SK-N-MC (cell line): ENCODE measurements around the gene EMP1.

Experiments used
- DNase-seq: peaks from one replicate; pipeline ENCODE4 v3.0.0-alpha.2; 2011; ENCODE audit warnings: low read depth, low spot score
- H3K27ac ChIP-seq: fragments of 200-600 bp; sonication (generic); 2 replicates; pipeline ENCODE4 v1.5.1; 2016; ENCODE audit warnings: mixed run types
- H3K36me3 ChIP-seq: fragments of 200-600 bp; sonication (generic); 2 replicates; pipeline ENCODE4 v1.6.1; 2017; ENCODE audit warnings: antibody characterized with exemption, low read length, mixed read lengths; ENCODE audit not compliant: insufficient read depth
- H3K4me3 ChIP-seq: fragments of 200-600 bp; sonication (generic); 2 replicates; pipeline ENCODE4 v1.5.1; 2016
- H3K9ac ChIP-seq: fragments of 200-600 bp; sonication (generic); 2 replicates; pipeline ENCODE4 v1.8.0; 2017; ENCODE audit warnings: mixed run types, mixed read lengths; ENCODE audit not compliant: insufficient read length
- H3K9me3 ChIP-seq: fragments of 200-600 bp; sonication (generic); 2 replicates; pipeline ENCODE4 v1.6.1; 2017; ENCODE audit warnings: low read depth, mild to moderate bottlenecking, antibody characterized with exemption, low read length, moderate library complexity, mixed read lengths
- EZH2 ChIP-seq: fragments of 200-600 bp; sonication (generic); IDR thresholded peaks from one replicate; pipeline ENCODE4 v1.6.1; 2017; ENCODE audit warnings: antibody characterized with exemption
- FOXP2 ChIP-seq: optimal IDR thresholded peaks from 2 replicates; pipeline ENCODE3; 2011; ENCODE audit warnings: mild to moderate bottlenecking, moderate library complexity; ENCODE audit not compliant: insufficient read depth; ENCODE audit errors: extremely low read length, control extremely low read depth
- POLR2AphosphoS5 ChIP-seq: IDR thresholded peaks from 2 replicates; pipeline ENCODE4 v1.6.1; 2012; ENCODE audit warnings: mild to moderate bottlenecking, low read depth, low read length, borderline replicate concordance

The EMP1 gene

GRCh38 chr12:13190275-13190674, 6.3 kb upstream of the EMP1 start:
- TF ChIP-seq FOXP2 (no peak), EZH2 (no peak), POLR2AphosphoS5 (no peak)
- Histone ChIP-seq H3K9me3 (no peaks in the 10 kb centered on the region), H3K27ac (no peak overlapping the region), H3K36me3 (no peaks in the 10 kb centered on the region), H3K9ac (no peak overlapping the region), H3K4me3 (no peak overlapping the region)
- no peak for DNase-seq

GRCh38 chr12:13192719-13193118, 3.8 kb upstream of the EMP1 start:
- TF ChIP-seq POLR2AphosphoS5 (no peak), FOXP2 (no peak), EZH2 (no peak)
- no peak overlapping the region for H3K4me3 ChIP-seq
- no peaks in the 10 kb centered on the region for H3K9me3 ChIP-seq
- no peak overlapping the region for H3K9ac ChIP-seq
- peak overlapping the region; percentile 77; the same call in 1 of the 2 replicates for H3K27ac ChIP-seq
- no peak for DNase-seq
- no peaks in the 10 kb centered on the region for H3K36me3 ChIP-seq

DNA sequence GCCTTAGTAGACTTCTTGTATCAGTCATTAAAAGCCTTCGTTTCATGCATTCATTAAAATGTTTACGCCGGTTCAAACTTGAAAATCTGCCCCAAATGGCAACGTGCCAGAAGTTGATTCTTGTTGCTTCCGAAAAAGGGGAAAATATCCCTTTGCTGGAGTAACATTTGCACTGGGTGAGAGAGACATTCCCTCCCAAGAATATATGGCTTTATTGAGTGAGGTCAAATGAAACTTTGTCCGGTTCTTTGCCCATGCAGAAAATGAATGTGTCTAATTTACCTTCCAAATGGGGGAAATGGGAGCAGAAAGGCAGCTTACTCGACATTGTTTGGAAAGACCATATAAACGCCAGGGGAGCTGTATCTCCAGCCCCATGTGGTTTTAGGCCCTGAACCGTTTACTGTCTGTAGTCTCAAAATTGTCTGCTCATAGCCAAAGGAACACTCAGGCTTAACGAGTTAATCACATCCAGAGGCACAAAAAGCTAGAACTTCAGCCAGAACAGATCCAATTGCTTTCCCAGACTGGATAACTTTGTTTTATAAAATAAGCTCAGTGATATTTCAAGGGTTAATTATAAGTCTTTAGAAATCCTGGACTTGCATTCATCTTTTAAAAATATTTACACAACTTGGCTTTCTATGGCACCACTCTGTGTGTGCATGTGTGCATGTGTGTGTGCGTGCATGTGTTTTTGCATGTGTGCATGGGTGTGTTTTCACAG, 2.9 kb upstream of the EMP1 start:
- TF ChIP-seq EZH2: no peak
- no peak for TF ChIP-seq FOXP2
- TF ChIP-seq POLR2AphosphoS5: no peak
- Histone ChIP-seq H3K9ac (peak overlapping the region; percentile 2), H3K9me3 (no peaks in the 10 kb centered on the region), H3K36me3 (no peaks in the 10 kb centered on the region), H3K27ac (peak overlapping the region; percentile 77), H3K4me3 (peak overlapping the region; percentile 28; the same call in 1 of the 2 replicates)
- no peak for DNase-seq

- TF ChIP-seq POLR2AphosphoS5: no peak
- TF ChIP-seq EZH2: no peak
- no peak for TF ChIP-seq FOXP2
- H3K27ac ChIP-seq: no peak overlapping the region
- no peak for DNase-seq
Measured at GRCh38 chr12:13194401-13195110, 2.0 kb upstream of the EMP1 start.

GRCh38 chr12:13195250-13195649, 1.3 kb upstream of the EMP1 start:
- Histone ChIP-seq H3K4me3 (no peak overlapping the region), H3K36me3 (no peaks in the 10 kb centered on the region), H3K9me3 (no peaks in the 10 kb centered on the region), H3K27ac (no peak overlapping the region), H3K9ac (no peak overlapping the region)
- no peak for DNase-seq
- no peak for TF ChIP-seq FOXP2
- TF ChIP-seq EZH2: no peak
- no peak for TF ChIP-seq POLR2AphosphoS5

More at GRCh38 chr12:13194401-13195110, 2.0 kb upstream of the EMP1 start:
- Histone ChIP-seq H3K9ac (no peak overlapping the region), H3K9me3 (no peaks in the 10 kb centered on the region), H3K36me3 (no peaks in the 10 kb centered on the region), H3K4me3 (no peak overlapping the region)

GRCh38 chr12:13195785-13196129, 769 bp upstream of the EMP1 start:
- DNase-seq: no peak
- Histone ChIP-seq H3K9me3 (no peaks in the 10 kb centered on the region), H3K9ac (no peak overlapping the region), H3K4me3 (no peak overlapping the region), H3K36me3 (no peaks in the 10 kb centered on the region), H3K27ac (no peak overlapping the region)
- TF ChIP-seq POLR2AphosphoS5 (no peak), EZH2 (no peak), FOXP2 (no peak)

DNA sequence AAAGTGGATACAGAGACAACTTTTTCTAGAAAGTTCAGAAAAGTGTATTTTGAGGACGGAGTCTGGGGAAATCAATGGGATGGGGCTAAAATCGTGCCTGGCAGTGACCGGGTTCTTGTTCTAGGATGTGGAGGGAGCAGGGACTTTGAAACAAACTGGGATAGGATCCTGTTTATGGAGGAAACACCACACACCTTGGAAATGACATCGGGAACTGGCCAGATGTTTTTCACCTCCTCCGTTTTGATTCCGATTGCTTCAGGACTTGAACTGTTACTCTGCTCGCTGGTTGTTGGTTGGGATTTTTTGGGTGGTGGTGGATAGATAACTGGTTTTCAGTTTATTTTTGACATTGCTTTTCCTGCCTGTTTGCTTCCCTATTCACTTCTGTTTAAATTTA, 506 bp downstream of the EMP1 start:
- Histone ChIP-seq H3K27ac (peak overlapping the region; percentile 39; the same call in 1 of the 2 replicates), H3K9me3 (no peaks in the 10 kb centered on the region), H3K36me3 (no peaks in the 10 kb centered on the region), H3K9ac (no peak overlapping the region), H3K4me3 (peak overlapping the region; percentile 14)
- TF ChIP-seq EZH2 (no peak), POLR2AphosphoS5 (no peak), FOXP2 (no peak)
- DNase-seq: no peak

- TF ChIP-seq FOXP2: no peak
- no peak for TF ChIP-seq EZH2
- TF ChIP-seq POLR2AphosphoS5: no peak
- H3K9me3 ChIP-seq: no peaks in the 10 kb centered on the region
- H3K36me3 ChIP-seq: no peaks in the 10 kb centered on the region
- peak overlapping the region; percentile 51; the same call in 1 of the 2 replicates for H3K27ac ChIP-seq
- no peak for DNase-seq
- H3K4me3 ChIP-seq: no peak overlapping the region; the same call in 1 of the 2 replicates
- H3K9ac ChIP-seq: no peak overlapping the region
Measured at GRCh38 chr12:13197526-13198143, 1.1 kb downstream of the EMP1 start.

GRCh38 chr12:13198241-13198640, 1.7 kb downstream of the EMP1 start:
- H3K9me3 ChIP-seq: no peaks in the 10 kb centered on the region
- H3K36me3 ChIP-seq: no peaks in the 10 kb centered on the region
- H3K9ac ChIP-seq: no peak overlapping the region
- TF ChIP-seq POLR2AphosphoS5 (no peak), FOXP2 (no peak), EZH2 (no peak)
- H3K27ac ChIP-seq: peak overlapping the region; percentile 51; the same call in 1 of the 2 replicates
- DNase-seq: no peak
- no peak overlapping the region; the same call in 1 of the 2 replicates for H3K4me3 ChIP-seq
